GM12891 (cell line): ENCODE measurements around the gene MAP1A.

Experiments
- POLR2A ChIP-seq: IDR thresholded peaks from 2 replicates; pipeline ENCODE4 v1.6.1; 2011; ENCODE audit warnings: low read depth, low read length, control low read depth
- POLR2AphosphoS5 ChIP-seq: IDR thresholded peaks from 2 replicates; pipeline ENCODE4 v1.6.1; 2011; ENCODE audit warnings: low read depth, low read length, control low read depth
- POU2F2 ChIP-seq: IDR thresholded peaks from 2 replicates; pipeline ENCODE4 v1.6.1; 2011; ENCODE audit warnings: low read depth, mild to moderate bottlenecking, control low read depth, low read length, moderate library complexity
- SPI1 ChIP-seq: IDR thresholded peaks from 2 replicates; pipeline ENCODE4 v1.6.1; 2011; ENCODE audit warnings: low read depth, low read length, control low read depth
- TAF1 ChIP-seq: IDR thresholded peaks from 2 replicates; pipeline ENCODE4 v1.6.1; 2011; ENCODE audit warnings: low read depth, low read length, control low read depth

GRCh38 chr15:43525131-43525530 is 7.7 kb downstream of the MAP1A start:
- TF ChIP-seq POLR2A (no peak), POLR2AphosphoS5 (no peak), TAF1 (no peak), SPI1 (no peak), POU2F2 (no peak)
